WI38 (cell line): ENCODE data around the gene LMNA.
A peak's percentile ranks its signal among the peaks of the same experiment; 100 is the strongest.

ENCODE experiments used
- H3K4me3 ChIP-seq: 2 replicates; pipeline ENCODE4 v1.5.1; 2011; ENCODE audit warnings: low read depth, mild to moderate bottlenecking, control low read depth, low read length
- CTCF ChIP-seq: IDR thresholded peaks from 2 replicates; pipeline ENCODE4 v1.5.1; 2012; ENCODE audit warnings: low read depth, mild to moderate bottlenecking, control low read depth, low read length

Gene LMNA

GRCh38 chr1:156126630-156127534, 12.4 kb downstream of the LMNA start:
- peak overlapping the region; percentile 42 for H3K4me3 ChIP-seq
- no peak for TF ChIP-seq CTCF

- TF ChIP-seq CTCF: no peak
- peak overlapping the region; percentile 32 for H3K4me3 ChIP-seq
Observed at GRCh38 chr1:156128308-156128653, 13.8 kb downstream of the LMNA start.

- peak overlapping the region; percentile 32 for H3K4me3 ChIP-seq
- TF ChIP-seq CTCF: no peak
Observed at GRCh38 chr1:156128654-156129597, 14.4 kb downstream of the LMNA start.

GRCh38 chr1:156129687-156130577, 15.4 kb downstream of the LMNA start:
- peak overlapping the region; percentile 40 for H3K4me3 ChIP-seq
- peak; percentile 97 for TF ChIP-seq CTCF

- H3K4me3 ChIP-seq: no peak overlapping the region
- TF ChIP-seq CTCF: no peak
Observed at GRCh38 chr1:156130578-156130942, 16.0 kb downstream of the LMNA start.

GRCh38 chr1:156134716-156135435, 20.4 kb downstream of the LMNA start:
- TF ChIP-seq CTCF: no peak

More at GRCh38 chr1:156134716-156135435, 20.4 kb downstream of the LMNA start:
- H3K4me3 ChIP-seq: no peak overlapping the region
